DOHH2 (cell line): Measurements from ENCODE around the gene RBBP8.

Experiments used
- H3F3A ChIP-seq: fragments of 200-600 bp; sonication (generic), shearing (Covaris generic); 2 replicates; pipeline ENCODE4 v1.6.0; 2016; ENCODE audit warnings: antibody characterized with exemption, mild to moderate bottlenecking; ENCODE audit not compliant: control insufficient read depth, insufficient read depth
- H3K27ac ChIP-seq: fragments of 200-600 bp; sonication (generic); 2 replicates; pipeline ENCODE4 v1.5.1; 2014; ENCODE audit warnings: low read depth, mild to moderate bottlenecking, low read length, moderate library complexity
- H3K27me3 ChIP-seq: fragments of 200-600 bp; sonication (generic); 2 replicates; pipeline ENCODE4 v1.6.1; 2014; ENCODE audit warnings: mild to moderate bottlenecking, low read length, mixed read lengths; ENCODE audit not compliant: control insufficient read depth
- H3K36me3 ChIP-seq: fragments of 200-600 bp; sonication (generic); 2 replicates; pipeline ENCODE4 v1.6.1; 2014; ENCODE audit warnings: mild to moderate bottlenecking, low read length, moderate library complexity, mixed read lengths; ENCODE audit not compliant: control insufficient read depth
- H3K4me1 ChIP-seq: fragments of 200-600 bp; sonication (generic); 2 replicates; pipeline ENCODE4 v1.6.1; 2014; ENCODE audit warnings: mild to moderate bottlenecking, low read length, mixed read lengths; ENCODE audit not compliant: control insufficient read depth
- H3K4me2 ChIP-seq: fragments of 200-600 bp; sonication (generic); 2 replicates; pipeline ENCODE4 v1.6.0; 2014; ENCODE audit warnings: mild to moderate bottlenecking, low read length, moderate library complexity
- H3K4me3 ChIP-seq: fragments of 200-600 bp; sonication (generic); 2 replicates; pipeline ENCODE4 v1.5.1; 2014; ENCODE audit warnings: mild to moderate bottlenecking, low read length, mixed read lengths
- H3K79me2 ChIP-seq: fragments of 200-600 bp; sonication (generic); 2 replicates; pipeline ENCODE4 v1.6.1; 2014; ENCODE audit warnings: mild to moderate bottlenecking, low read length, mixed read lengths; ENCODE audit not compliant: control insufficient read depth
- H3K9me2 ChIP-seq: fragments of 200-600 bp; sonication (generic); replicated peaks from 2 replicates; pipeline ENCODE4 v1.6.1; 2014; ENCODE audit warnings: mild to moderate bottlenecking, low read length, mixed read lengths; ENCODE audit not compliant: control insufficient read depth
- H3K9me3 ChIP-seq: fragments of 200-600 bp; sonication (generic); 2 replicates; pipeline ENCODE4 v1.6.1; 2014; ENCODE audit warnings: antibody characterized with exemption, low read length, mixed read lengths; ENCODE audit not compliant: control insufficient read depth, insufficient read depth
- H4K20me1 ChIP-seq: fragments of 200-600 bp; sonication (generic); 2 replicates; pipeline ENCODE4 v1.6.0; 2014; ENCODE audit warnings: low read depth, mild to moderate bottlenecking, antibody characterized with exemption, low read length, moderate library complexity; ENCODE audit not compliant: control insufficient read depth, insufficient read depth
- CTCF ChIP-seq: fragments of 200-600 bp; sonication (generic); IDR thresholded peaks from one replicate; pipeline ENCODE4 v1.5.1; 2014; ENCODE audit warnings: antibody characterized with exemption, mild to moderate bottlenecking, low read depth, low read length; ENCODE audit not compliant: poor library complexity, severe bottlenecking
- EZH2phosphoT487 ChIP-seq: fragments of 200-600 bp; sonication (generic); IDR thresholded peaks from 2 replicates; pipeline ENCODE4 v1.6.1; 2017; ENCODE audit warnings: borderline replicate concordance, mild to moderate bottlenecking, antibody characterized with exemption, low read length, moderate library complexity, mixed read lengths

The RBBP8 gene

GRCh38 chr18:22974001-22974400, 40.9 kb downstream of the RBBP8 start:
- no peak overlapping the region for H3K4me3 ChIP-seq
- TF ChIP-seq EZH2phosphoT487 (no peak), CTCF (no peak)
- H3K9me2 ChIP-seq: no peaks in the 10 kb centered on the region
- peaks cover 20% of the 10 kb centered on the region; the same call in 1 of the 2 replicates for H3F3A ChIP-seq
- H3K27ac ChIP-seq: no peak overlapping the region
- peaks cover 19% of the 10 kb centered on the region for H3K79me2 ChIP-seq
- no peaks in the 10 kb centered on the region for H3K9me3 ChIP-seq
- H3K27me3 ChIP-seq: no peaks in the 10 kb centered on the region
- H3K4me1 ChIP-seq: peaks cover 9% of the 10 kb centered on the region; the same call in 1 of the 2 replicates
- H3K4me2 ChIP-seq: no peak overlapping the region
- peaks cover 4% of the 10 kb centered on the region; the same call in 1 of the 2 replicates for H4K20me1 ChIP-seq
- peaks cover 91% of the 10 kb centered on the region for H3K36me3 ChIP-seq

- peaks cover 16% of the 10 kb centered on the region for H3K79me2 ChIP-seq
- H3K4me3 ChIP-seq: no peak overlapping the region
- no peak overlapping the region for H3K4me2 ChIP-seq
- peaks cover 20% of the 10 kb centered on the region; the same call in 1 of the 2 replicates for H3F3A ChIP-seq
- H3K4me1 ChIP-seq: peaks cover 9% of the 10 kb centered on the region
- peaks cover 4% of the 10 kb centered on the region; the same call in 1 of the 2 replicates for H4K20me1 ChIP-seq
- TF ChIP-seq EZH2phosphoT487 (no peak), CTCF (no peak)
- H3K9me3 ChIP-seq: no peaks in the 10 kb centered on the region
- no peaks in the 10 kb centered on the region for H3K9me2 ChIP-seq
- peaks cover 88% of the 10 kb centered on the region for H3K36me3 ChIP-seq
- no peak overlapping the region for H3K27ac ChIP-seq
- no peaks in the 10 kb centered on the region for H3K27me3 ChIP-seq
Measured at GRCh38 chr18:22974707-22975106, 41.6 kb downstream of the RBBP8 start.

GRCh38 chr18:22975508-22975907, 42.4 kb downstream of the RBBP8 start:
- H3K27me3 ChIP-seq: no peaks in the 10 kb centered on the region
- peaks cover 14% of the 10 kb centered on the region for H3K4me1 ChIP-seq
- TF ChIP-seq EZH2phosphoT487 (no peak), CTCF (no peak)
- H3K36me3 ChIP-seq: peaks cover 87% of the 10 kb centered on the region
- no peaks in the 10 kb centered on the region for H3K9me2 ChIP-seq
- no peak overlapping the region for H3K27ac ChIP-seq
- H3K79me2 ChIP-seq: peaks cover 9% of the 10 kb centered on the region
- no peak overlapping the region for H3K4me3 ChIP-seq
- no peaks in the 10 kb centered on the region for H3K9me3 ChIP-seq
- peaks cover 20% of the 10 kb centered on the region; the same call in 1 of the 2 replicates for H3F3A ChIP-seq
- no peak overlapping the region for H3K4me2 ChIP-seq
- no peaks in the 10 kb centered on the region for H4K20me1 ChIP-seq
